Measurements from ENCODE around the gene EIF5B.
"Not testable (repeated sequence)": the region's sequence is repeated elsewhere in the genome, so short reads cannot be mapped to it uniquely, and the experiment has no call there.

The EIF5B gene

DNA sequence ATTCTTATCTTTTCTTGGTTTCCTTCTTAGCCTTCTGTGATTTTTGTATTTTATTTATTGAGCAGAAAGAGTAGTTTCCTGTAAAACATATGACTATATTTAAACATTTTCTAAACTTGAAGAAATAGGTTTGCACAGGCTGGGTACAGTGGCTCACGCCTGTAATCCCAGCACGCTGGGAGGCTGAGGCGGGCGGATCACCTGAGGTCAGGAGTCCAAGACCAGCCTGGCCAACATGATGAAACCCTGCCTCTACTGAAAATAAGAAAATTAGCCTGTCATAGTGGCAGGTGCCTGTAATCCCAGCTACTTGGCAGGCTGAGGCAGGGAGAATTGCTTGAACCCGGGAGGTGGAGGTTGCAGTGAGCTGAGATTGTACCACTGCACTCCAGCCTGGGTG lies 31.7 kb downstream of the EIF5B start:
- not testable (repeated sequence) for DNase-seq

DNA sequence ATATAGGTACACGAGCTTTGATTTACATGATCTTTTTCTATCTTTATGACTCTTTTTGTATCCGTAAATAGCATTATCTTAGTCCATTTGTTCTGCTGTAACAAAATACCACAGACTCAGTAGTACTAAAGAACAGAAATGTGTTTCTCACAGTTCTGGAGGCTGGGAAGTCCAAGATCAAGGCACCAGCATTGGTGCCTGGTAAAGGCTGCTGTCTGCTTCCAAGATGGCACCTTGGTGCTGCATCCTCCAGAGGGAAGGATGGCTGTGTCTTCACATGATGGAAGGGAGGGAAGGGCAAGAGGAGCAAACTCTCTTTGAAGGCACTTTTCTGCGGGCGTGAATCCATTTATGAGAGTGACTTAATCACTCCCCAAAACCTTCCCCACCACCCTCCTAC lies 36.0 kb downstream of the EIF5B start:
- DNase-seq, result no peak

DNA sequence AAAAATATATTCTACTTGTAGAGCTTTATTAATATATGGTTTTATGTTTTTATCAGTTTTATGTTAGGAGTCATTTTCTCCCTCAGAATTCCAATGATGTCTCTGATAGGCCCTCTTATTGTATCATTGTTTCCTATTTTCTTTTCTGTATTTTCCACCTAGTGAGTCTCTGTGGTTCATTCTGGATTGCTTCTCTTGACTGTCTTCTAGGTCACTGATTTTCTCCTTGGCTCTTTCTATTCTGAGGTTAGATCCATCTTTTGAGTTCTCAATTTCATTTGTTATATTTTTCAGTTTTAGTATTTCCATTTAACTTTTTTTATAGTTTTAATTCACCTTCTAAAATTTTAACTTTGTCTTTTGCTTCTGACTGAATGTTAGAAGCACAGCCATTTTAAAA lies 37.6 kb downstream of the EIF5B start:
- no peak for DNase-seq

DNA sequence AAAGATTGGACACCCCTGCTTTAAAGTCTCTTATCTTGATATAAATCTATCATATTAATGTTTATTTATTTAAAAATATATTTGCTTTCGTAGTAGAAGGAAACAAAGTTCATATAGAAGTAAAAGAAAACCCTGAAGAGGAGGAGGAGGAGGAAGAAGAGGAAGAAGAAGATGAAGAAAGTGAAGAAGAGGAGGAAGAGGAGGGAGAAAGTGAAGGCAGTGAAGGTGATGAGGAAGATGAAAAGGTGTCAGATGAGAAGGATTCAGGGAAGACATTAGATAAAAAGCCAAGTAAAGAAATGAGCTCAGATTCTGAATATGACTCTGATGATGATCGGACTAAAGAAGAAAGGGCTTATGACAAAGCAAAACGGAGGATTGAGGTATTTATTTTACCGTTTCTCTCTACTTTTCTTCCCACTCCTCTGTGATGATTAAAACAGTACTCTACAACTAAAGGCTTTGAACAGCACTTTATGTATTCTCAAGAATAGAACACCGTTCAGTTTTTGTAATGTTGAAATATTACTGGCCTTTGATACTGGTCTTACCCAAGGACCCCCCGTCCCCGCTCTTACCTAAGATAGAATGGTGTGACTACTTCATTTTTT lies 39.2 kb downstream of the EIF5B start:
- DNase-seq, result no peak

DNA sequence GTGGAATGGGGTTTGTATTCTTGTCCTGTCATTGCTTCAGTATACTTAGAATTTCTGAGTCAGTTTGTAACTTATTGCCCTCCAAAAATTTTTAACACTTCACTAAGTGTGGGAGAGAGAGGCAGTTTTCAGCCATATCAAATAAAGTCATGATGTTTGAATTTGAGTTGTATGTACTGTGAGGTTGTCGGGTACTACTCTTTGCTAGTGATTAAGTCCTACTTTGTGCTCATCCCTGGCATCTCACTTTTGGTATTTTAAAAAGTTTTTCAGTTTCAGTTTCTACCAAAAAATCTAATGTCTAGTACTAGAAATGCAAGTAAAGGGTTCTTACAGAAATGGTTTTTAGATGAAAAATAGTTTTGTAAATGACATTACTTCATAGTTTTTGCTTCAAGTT lies 40.7 kb downstream of the EIF5B start:
- no peak for DNase-seq

DNA sequence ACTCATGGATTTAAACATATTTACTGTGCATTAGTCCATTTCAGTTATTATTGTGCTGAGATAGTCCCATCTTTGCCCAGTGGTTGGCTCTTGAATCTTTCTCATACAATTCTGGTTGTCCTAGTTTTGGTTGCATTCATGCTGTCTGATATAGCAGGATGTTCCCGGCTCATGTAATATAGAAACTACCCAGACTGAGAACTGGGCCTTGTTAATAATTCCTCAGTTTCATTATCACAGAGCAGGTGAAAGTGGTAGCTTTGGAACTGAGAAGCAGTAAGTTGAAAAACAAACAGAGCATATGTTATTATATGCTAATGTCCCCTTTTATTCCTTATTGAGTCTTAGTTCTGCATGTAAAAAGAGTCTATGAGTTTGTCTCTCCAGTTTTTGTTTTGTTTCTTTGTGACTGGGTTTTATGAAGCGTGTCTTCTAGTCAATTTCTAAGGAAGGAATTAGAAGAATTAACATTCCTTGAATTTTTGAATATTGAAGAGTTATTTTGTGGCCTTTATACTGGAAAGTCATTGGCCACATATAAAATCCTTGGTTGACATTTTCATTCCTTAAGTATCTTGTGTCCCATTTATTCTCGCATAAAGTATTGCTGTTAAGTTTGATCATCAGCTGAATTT lies 43.3 kb downstream of the EIF5B start:
- DNase-seq, result no peak

DNA sequence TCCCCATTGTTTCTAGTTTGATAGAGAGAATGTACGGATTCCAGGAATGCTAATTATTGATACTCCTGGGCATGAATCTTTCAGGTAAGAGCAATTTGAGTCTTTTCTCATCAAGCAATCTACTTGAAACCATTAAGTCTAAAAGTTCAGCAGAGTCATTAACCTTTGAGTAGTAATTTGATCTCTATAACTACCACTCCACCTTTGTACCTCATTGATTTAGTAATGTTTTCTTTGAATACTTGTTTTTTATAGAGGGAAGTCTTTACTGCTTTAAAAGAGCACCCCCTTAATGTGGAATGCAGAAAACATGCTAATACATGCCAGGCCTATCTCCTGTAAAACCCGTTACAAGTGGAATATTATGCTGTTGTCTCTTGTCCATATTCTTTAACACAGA lies 45.0 kb downstream of the EIF5B start:
- DNase-seq, result no peak

DNA sequence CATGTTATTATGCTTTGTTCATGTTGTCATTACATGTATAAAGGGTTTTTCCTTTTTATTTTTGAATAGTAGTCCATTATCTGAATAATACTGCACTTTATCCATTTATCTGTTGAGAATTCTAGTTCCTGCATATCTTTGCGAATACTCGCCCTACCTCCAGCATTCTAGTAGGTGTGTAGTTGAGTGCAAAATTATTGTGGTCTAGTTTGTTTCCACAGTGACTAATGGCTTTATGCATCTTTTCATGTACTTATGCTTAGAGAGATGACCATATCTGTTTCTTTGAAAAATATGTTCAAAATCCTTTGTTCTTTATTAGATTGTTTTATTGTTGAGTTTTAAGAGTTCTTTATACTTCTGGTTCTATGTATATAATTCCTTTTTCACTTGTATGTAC lies 48.8 kb downstream of the EIF5B start:
- no peak for DNase-seq

DNA sequence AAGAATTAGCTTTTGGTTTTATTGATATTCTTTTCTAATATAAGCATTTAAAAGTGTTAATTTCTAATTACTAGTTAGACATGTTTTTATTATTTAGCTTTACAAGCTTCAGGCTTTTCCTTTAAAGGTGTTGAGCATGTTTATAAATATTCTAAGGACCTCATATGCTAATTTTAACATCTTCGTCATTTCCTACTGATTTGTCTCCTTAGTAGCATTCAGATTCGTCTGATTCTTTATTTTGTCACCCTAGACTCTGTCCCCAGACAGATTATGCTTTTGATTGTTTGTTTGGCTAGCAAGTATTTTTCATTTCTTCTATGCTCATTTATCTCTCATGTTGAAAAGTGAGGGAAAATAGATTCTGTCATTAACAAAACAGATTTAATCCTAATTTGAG lies 51.7 kb downstream of the EIF5B start:
- DNase-seq, result no peak

DNA sequence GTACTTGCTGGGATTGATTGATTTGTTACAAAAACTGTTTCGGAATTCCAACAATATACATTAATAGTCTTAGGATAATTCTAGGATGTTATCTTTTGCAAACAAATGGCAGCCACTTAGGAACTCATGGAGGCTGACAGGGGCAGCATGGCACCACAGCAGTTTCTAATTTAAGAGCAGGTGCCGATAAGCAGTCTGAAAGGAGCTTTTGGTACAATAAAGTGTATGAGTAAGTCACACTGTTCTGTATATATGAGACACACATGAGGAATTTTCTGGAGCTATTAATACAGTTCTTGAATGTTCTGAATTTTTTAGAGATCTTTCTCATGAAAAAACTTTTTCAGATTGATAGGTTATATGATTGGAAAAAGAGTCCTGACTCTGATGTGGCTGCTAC lies 52.2 kb downstream of the EIF5B start:
- DNase-seq, result no peak

DNA sequence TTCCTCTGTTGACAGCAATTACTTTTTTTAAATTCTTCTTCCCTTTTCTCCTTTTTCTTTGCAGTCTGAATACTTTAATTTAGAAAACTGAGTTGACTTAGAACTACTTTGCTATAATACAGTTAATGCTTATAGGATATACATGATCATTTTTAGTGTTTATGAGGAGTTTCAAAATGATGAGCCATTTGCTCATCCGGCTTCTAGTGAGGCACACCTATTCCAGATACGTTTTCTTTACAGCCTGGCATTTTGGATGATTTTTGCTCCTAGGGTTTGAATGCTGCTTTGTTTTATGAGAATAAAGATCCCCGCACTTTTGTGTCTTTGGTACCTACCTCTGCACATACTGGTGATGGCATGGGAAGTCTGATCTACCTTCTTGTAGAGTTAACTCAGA lies 52.8 kb downstream of the EIF5B start:
- no peak for DNase-seq

DNA sequence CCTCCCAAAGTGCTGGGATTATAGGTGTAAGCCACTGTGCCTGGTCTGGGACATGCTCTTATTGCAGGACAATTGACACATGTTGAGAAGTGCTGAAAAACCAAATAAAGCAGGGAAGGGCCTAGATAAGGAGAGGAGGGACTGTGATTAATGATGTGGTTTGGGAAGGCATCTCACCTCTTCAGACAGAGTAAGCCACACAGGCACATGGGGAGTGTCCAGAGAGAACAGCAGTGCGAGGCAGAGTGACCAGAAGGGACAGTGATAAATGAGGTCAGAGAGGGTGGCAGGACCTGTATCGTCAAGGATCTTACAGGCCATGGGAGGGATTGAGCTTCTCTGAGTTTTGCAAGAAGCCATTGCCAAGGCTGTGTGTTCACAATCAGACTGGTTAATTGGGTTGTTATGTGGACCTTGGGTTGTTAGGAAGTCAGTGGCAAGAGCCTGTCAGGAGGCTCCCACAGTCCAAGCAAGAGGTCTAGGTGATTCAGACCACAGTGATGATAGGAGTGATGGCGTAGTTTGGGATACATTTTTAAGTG lies 58.5 kb downstream of the EIF5B start:
- no peak for DNase-seq

DNA sequence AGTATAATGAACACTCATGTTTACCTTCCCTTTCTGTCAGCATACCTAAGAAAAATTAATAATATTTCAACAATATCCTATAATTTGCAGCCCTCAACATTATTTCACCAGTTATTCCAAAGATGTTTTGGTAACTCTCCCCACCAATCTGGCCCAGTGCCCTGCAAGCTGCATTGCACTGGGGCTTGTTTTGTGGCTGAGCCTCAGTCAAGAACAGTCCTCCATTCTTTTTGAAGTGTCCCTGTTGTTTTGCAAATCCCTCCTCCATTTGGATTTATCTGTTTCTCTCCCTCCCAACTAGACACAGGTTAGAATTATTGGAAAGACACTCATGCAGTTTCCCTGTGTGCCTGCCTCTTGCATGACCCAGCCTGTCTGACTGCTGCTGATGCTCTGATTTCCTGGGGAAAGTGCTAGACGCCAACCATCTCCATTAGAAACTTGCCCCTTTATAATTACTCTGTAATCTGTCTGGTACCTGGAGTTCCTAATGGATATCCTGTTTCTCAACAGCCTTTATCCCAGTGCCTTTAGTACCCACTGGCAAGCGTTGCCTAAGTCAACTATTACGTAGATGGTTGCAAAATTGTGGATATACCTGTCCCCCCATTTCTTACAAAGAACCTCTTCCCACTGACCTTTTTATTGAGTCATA lies 60.2 kb downstream of the EIF5B start:
- DNase-seq, result no peak

DNA sequence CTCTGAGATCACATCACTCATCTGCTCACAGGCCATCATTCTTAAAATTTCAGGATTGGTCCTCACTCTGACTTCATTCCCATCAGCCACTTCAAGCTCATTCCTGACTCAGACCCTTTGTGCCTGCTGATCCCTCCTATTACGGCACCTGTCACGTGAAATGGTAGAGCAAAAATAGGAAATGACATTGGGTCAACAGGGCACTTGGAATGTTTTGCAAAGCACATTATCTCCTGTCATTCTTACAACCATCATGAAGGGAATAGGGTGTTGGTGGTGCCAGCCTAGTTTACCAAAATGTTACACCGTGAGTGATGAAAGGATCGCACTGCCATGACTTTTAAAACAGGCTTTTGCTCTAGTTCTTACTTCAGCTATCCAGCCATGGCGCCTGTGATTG lies 61.1 kb downstream of the EIF5B start:
- no peak for DNase-seq

DNA sequence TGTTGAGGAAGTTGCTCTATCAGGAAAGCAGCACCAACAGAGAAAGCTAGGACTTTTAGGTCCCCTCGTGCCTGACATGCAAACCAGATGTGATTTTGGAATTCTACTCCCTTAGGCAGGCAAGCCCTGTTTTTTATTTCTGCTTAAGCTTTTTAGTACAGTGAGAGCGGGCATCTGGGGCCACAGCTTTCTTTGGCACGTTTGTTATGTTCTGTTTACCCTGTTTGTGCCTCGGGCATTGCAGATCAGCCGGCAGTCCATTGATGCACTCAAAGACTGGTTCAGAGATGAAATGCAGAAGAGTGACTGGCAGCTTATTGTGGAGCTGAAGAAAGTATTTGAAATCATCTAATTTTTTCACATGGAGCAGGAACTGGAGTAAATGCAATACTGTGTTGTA lies 61.9 kb downstream of the EIF5B start:
- DNase-seq, result no peak

DNA sequence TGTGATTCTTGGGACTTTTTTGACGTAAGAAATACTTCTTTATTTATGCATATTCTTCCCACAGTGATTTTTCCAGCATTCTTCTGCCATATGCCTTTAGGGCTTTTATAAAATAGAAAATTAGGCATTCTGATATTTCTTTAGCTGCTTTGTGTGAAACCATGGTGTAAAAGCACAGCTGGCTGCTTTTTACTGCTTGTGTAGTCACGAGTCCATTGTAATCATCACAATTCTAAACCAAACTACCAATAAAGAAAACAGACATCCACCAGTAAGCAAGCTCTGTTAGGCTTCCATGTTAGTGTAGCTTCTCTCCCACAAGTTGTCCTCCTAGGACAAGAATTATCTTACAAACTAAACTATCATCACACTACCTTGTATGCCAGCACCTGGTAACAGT lies 62.6 kb downstream of the EIF5B start:
- DNase-seq, result no peak

DNA sequence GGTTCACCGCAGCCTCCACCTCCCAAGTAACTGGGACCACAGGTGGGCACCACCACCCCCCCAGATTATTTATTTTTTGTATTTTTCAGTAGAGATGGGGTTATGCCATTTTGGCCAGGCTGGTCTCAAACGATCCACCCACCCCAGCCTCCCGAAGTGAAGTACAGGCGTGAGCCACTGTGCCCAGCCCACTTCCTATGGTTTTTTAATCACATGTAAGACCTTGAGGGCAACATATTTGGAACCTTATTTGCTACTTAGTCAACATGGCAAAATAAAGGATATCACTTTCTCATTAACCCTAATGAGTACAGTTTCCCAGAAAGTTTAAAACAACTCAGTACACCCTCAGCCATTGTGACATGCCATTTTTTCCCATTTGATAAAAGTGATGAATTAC lies 64.7 kb downstream of the EIF5B start:
- DNase-seq, result no peak

DNA sequence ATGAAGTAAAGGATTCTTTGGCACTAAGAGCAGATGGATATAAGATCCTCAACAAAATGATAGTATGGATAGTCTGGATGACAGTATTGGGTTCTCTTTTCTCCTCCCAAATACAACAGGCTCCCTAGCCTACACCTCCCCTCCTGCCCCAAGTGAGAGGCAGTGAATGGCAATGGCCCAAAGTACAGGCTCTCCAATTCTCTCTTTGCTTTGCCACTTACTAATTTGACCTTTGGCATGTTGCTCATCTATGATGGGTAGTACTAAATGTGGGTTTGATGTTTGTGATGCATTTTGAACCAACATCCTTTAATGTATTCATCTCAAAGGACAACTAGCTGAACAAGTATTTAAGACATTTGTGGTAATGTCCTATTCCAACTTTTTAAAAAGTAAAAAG lies 65.9 kb downstream of the EIF5B start:
- no peak for DNase-seq

DNA sequence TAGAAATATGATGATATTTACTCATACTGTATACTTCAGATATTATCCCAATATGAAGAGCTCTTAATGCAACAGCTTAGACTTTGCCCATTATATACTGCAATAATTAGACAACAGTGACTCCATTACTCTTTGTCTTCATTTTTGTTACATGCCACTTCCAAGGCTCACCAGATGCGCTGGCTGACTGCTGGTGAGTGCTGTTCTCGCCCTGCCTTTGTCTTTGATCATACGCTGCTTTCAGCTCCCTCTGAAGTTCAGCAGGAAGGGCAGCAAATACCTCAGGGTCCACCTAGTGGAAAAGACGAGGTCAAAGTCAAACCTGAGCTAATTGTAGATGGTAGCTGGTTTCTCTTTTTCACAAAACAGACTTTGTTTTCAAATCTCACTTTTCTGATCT lies 66.3 kb downstream of the EIF5B start:
- DNase-seq, result no peak

DNA sequence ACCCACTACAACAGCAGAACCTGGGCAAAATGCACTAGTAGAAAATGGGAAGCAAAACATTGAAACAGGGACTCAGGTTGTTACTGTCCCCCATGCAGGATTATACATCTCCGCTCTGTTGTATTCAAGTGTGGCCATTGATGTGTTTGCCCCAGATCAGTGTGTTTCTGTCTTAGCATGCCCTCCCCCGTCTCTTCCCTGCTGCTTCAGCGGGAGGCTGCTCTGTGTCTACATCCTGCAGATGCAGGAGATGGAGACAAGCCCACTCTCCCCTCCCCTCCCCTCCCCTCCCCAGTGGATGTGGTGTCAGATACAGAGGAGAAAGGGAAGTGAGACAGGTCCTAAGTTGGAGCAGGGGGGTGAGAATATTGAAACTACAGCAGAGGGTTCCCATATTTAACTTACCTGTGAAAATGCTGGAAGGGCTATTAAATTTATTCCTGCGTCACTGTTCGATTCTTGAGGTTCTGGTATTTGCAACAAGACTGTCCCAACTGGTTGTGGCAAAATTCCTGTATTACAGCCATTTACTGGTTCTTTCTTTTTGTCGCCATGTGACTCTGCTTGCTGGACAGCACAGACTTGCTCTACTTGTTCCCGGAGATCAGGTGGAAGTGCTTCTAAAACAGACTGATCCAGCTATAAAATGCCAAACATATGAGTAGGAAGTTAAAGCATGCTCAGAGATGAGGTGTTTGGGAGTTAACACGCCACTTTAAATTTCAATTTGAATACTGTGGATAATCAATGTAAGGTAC lies 67.0 kb downstream of the EIF5B start:
- DNase-seq, result no peak

DNA sequence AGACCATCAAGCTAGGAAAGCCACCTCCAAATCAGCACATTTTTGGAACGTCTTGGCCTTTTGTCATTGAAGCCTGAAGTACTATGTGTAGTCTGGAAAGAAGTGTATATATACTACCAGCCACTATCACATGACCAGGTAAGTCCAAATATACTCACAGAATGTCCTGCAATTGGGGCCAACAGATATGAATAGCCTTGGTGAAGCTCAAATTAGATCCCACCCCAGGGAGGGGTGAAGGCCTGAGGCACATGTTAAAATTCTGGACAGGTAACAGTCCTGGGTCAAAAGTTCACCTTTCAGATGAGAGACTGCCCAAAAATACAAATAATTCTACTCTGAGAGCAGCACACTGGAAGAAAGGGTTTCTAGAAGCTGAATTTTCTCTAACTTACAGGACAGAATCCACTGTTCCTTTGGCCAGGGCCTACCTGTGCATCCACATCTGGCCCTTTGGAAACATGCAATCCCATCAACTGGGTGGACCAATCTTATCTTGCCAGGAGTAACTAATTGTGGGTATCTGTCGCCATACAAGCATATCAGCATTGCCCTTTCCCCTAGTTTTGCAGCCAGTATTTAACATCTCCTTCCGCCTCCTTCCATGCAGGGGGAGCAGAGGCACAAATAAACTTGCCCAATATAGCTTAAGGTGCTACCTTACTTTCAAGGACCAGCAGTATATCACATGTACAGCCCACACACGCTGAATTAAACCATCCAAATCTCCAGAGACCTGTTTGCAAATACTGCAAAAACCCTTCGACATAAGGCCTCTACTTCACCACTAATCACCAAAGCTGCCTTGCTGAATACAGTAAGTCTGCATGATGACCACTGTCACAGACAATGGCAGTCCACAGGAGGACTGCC lies 67.8 kb downstream of the EIF5B start:
- DNase-seq, result no peak

DNA sequence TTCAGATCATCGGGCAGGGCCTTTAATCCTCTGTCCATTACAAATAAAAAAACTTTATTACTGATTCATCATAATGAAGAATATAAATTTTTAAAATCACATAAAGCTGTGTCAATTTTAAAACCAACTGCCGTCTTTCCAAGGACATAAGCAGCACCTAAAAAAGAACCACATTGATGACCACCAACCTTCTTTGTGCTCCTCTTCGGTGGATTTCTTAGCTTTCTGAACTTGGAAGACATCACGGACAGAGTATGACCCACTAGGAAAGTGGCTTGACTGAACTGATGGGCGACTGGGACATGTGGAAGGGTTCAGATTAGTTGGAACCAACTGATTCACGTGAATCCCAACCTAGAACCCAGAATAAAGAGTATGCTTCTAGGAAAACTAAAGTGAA lies 68.9 kb downstream of the EIF5B start:
- DNase-seq, result no peak

DNA sequence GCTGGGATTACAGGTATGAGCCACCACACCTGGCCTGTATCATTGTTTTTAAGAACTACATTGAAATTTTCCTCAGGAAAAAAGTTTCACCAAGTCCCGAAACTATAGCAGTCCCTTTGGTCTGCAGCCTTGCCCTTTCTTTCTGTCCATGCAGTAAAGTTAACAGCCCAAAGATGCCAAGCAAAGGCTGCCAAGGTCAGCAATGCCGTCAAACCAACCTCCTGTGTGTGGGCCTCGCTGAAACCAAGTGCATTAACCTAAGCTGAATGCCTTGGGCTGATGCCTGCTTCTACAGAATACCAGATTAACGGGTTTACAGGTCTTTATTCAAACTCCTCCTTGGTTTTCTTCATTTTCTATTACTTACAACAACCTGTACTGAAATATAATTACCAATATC lies 73.1 kb downstream of the EIF5B start:
- no peak for DNase-seq

Measured in NCI-H1092 (cell line).